Pancreas (tissue), 10 donors: Measurements from ENCODE around the gene MBD6. TPM values are rescaled to one million over a fixed set of nuclear protein-coding genes. Genes with fewer than 3 reads are reported as not detected.

Experiments
- ATAC-seq, 4 donors: fragments of 200-7000 bp; cut with Tn5 transposase; one replicate each; pipeline versions ENCODE4 v1.8.0 to v1.9.1; 2020; ENCODE audit warnings: mild to moderate bottlenecking in 4 of 4, moderate library complexity in 4 of 4
- DNase-seq, 6 donors: peaks; one replicate each; pipeline ENCODE4 v3.0.0-alpha.2; 2020
- FAIRE-seq: peaks from 2 replicates; lab custom pipeline; 2012; peaks lifted over from hg19 to GRCh38; lab: Jason Lieb, UNC
- H3K27ac ChIP-seq, 4 donors: fragments of 200-600 bp; sonication (generic); 1 replicate in 3 of 4; 2 replicates in 1 of 4; pipeline versions ENCODE4 v1.5.0 to v1.8.0; 2020
- H3K27me3 ChIP-seq, 4 donors: fragments of 200-600 bp; one replicate each; pipeline ENCODE4 v1.8.0; 2021
- H3K36me3 ChIP-seq, 3 donors: fragments of 200-600 bp; sonication (generic) in 1 of 3; one replicate each; pipeline versions ENCODE4 v1.5.0 to v1.8.0; 2020 to 2021
- H3K4me1 ChIP-seq, 3 donors: fragments of 200-600 bp; one replicate each; pipeline ENCODE4 v1.8.0; 2021
- H3K4me3 ChIP-seq, 4 donors: fragments of 200-600 bp; sonication (generic) in 2 of 4; one replicate each; pipeline versions ENCODE4 v1.5.0 to v1.8.0; 2020 to 2021
- H3K9me3 ChIP-seq, 4 donors: fragments of 200-600 bp; one replicate each; pipeline ENCODE4 v1.8.0; 2021
- WGBS, 2 donors: extraction: QIAGEN DNeasy Blood & Tissue Kit; methylation state at CpG; one replicate each; pipeline ENCODE4 v1.1.7; 2013; 5-methylcytosine and 5-hydroxymethylcytosine counted together
- intact Hi-C, 3 donors: fragments of 100-400 bp; cut with DNase I; formaldehyde crosslinking; loops; one replicate each; pipeline versions ENCODE4 v1.11.1 to v1.14.2; 2022
- polyA plus RNA-seq, 2 donors: library from polyadenylated mRNA; stranded (reverse); fragments of 200-250 nt; gene quantifications; one replicate each; pipeline ENCODE4 v1.2.3, GENCODE V29; 2013
- total RNA-seq, 6 donors: library from RNA; stranded (reverse); fragmentation: NEBNext Ultra II Directional in 4 of 6; extraction: Animal tissue kit (Norgen Biotek cat#: 25700) in 4 of 6; gene quantifications; one replicate each; pipeline versions ENCODE4 v1.2.1 to v1.2.4, GENCODE V29; 2021 to 2023
- TF ChIP-seq, protein P1 (sequence below), 4 donors: fragments of 200-600 bp; sonication (generic) in 3 of 4; IDR thresholded peaks; one replicate each; pipeline versions ENCODE4 v1.5.0 to v1.8.0; 2021; ENCODE audit warnings: antibody characterized with exemption in 4 of 4
- donor health status: healthy with polysubstance abuse.
- donor health status: DM: no; HTN: no; CAD: no; lungs with moderate emphysema.
- donor health status: DM: no; HTN: no; CAD: no.
- donor health status: control.
- donor health status: control.
- donor health status: Bipolar disorder and iron deficiency.
- donor health status: DM: yes; HTN: yes; CAD: no.
- donor health status: DM: no; HTN: no; CAD: no.
- donor health status: DM: no; HTN: no; CAD: no.
- donor health status: DM: yes; HTN: yes; CAD: no.

The MBD6 gene
- total and polyA plus RNA-seq, 8 donors: 37.4 to 87.1 (median 51.9) TPM

DNA sequence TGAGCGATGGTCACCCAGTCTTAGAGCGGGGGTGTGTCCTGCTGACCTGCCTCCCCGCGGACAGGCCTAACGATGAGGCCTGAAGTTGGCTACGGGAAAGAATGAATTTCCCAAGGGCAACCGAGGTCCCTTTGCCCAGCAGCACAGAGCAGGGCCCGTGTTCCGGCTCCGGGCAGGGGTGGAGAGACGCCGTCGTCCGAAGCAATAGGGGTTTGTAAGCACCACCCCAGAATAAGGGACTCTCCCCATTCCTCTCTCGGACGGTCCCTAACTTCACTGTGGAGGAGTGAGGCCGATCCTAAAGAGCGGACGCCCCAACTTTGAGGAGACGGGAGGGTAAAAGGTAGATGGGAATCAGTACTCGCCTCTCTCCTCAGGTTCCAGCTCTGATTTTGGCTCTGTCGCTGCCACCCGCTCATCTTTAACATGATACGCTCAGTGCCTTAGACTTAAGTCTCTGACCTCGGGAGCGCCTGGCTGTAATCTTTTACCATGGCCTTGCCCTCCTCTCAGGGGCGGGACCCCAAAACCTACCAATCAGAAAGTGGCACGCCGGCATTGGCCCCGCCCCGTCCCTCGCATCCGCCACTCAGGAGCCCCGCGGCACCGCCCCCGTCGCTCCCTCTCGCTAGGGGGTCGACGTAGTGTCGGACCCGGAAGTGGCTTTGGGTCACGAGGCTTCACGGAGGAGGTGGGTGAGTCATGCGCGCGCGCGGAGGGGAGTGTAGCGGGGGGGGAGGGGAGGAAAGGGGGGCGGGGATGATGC lies 2.4 kb upstream of the MBD6 start, which contains the start of gene DDIT3:
Gene DDIT3, minus strand, starts transcription at position 462 of the 766 bp plus-strand sequence. CDS start 3,108 bp downstream, outside the sequence.
- peaks cover 41 to 48% (median 41%) of the 10 kb centered on the region in 3 donors for H3K4me1 ChIP-seq

DNA sequence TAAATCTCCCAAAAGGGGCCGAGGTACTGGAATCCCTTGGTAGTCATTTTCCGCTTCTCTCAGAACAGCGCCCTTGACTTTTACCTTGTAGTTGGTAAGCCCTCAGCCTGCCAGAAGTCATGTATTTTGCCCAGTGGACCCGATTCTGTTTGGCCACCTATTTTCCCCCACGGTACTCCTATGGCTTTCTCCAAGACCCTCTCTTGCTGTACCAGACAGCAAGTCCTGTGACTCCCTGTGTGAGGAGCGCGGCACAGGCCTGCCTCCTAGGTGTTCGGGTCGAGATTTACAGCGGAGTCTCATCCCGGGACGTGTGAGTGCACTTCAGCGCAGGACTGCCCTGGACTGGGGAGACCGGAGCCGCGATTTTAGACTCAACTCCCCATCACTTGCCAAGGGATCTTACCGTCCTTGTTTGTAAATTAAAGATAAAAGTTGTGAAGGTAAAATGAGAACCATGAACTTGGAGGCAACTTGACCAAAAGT lies 1.1 kb upstream of the MBD6 start:
- FAIRE-seq (no peak), ATAC-seq (peak in 1 of 4 donors; percentile 3), DNase-seq (peak in 5 of 6 donors; percentile 51 to 79 (median 58))
- Histone ChIP-seq H3K27ac (peak overlapping the region; percentile 92 to 98 (median 94)), H3K36me3 (peaks cover 0 to 8% (median 7%) of the 10 kb centered on the region in 3 donors), H3K9me3 (no peaks in the 10 kb centered on the region), H3K4me3 (peak overlapping the region in 3 of 4 donors; percentile 39 to 70 (median 61)), H3K4me1 (peaks cover 39 to 41% (median 41%) of the 10 kb centered on the region in 3 donors), H3K27me3 (no peaks in the 10 kb centered on the region)
- WGBS, 2 donors: 25 to 28% methylated on average over 17 of the region's 17 CpGs
- TF ChIP-seq, protein P1, sequence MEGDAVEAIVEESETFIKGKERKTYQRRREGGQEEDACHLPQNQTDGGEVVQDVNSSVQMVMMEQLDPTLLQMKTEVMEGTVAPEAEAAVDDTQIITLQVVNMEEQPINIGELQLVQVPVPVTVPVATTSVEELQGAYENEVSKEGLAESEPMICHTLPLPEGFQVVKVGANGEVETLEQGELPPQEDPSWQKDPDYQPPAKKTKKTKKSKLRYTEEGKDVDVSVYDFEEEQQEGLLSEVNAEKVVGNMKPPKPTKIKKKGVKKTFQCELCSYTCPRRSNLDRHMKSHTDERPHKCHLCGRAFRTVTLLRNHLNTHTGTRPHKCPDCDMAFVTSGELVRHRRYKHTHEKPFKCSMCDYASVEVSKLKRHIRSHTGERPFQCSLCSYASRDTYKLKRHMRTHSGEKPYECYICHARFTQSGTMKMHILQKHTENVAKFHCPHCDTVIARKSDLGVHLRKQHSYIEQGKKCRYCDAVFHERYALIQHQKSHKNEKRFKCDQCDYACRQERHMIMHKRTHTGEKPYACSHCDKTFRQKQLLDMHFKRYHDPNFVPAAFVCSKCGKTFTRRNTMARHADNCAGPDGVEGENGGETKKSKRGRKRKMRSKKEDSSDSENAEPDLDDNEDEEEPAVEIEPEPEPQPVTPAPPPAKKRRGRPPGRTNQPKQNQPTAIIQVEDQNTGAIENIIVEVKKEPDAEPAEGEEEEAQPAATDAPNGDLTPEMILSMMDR (IDR thresholded peaks at IDR 0.05): no peak
- intact Hi-C loops: no loop called here

More for the DNA sequence above, 2.4 kb upstream of the MBD6 start, which contains the start of gene DDIT3:
- FAIRE-seq: no peak
- 1 to 2% methylated on average over 46 to 52 of the region's 52 CpGs for WGBS, 2 donors
- H3K36me3 ChIP-seq: peaks cover 0 to 18% (median 11%) of the 10 kb centered on the region in 3 donors
- no peaks in the 10 kb centered on the region for H3K9me3 ChIP-seq
- H3K4me3 ChIP-seq: peak within 1 kb of the TSS; percentile 58 to 93 (median 69)
- ATAC-seq: peak; percentile 80 to 87 (median 82)
- intact Hi-C loops: no loop called here
- H3K27ac ChIP-seq: peak within 1 kb of the TSS; percentile 92 to 98 (median 94)
- peak; percentile 99 to 100 (median 100) for DNase-seq
- no peaks in the 10 kb centered on the region for H3K27me3 ChIP-seq
- TF ChIP-seq, protein P1 (IDR thresholded peaks at IDR 0.05): no peak

DNA sequence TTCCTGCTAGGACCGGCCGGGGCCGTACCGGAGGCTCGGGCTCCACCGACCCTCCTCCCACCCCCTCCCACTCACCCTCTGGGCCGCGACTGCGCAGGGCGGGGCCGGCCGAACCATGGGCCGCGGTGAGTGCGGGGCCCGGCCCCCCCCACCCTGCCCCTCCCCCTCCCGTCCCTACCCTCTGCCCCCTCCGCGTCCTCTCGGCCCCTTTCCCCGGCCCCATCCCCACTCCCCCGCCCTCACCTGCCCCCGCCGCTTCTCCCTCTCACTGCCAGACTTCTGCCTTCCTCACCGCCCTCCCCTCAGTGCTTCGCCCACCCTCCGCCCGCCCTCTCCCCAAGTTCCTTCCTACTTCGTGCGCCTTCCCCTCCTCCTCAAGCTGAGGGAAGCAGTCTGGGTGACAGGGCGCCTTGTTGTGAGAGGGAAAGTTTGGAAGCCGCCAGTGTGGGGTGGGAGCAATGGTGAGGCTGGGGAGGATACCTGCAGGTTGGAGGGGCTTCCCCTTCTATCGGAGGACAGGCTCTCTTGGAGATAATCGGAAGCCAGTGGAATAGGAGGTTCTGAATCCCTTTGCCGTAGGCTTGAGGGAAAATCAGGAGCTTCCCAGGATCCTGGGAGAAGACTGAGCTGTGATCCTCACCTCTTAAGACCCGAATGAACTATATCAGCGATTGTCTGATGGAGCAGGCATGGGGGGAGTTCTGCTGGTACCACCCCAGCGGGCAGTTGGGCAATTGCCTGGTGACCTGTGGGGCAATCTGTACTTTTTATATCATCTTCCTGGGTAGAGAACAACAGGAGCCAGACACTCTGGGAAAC lies 472 bp downstream of the MBD6 start:
- H3K9me3 ChIP-seq: no peaks in the 10 kb centered on the region
- FAIRE-seq (no peak), ATAC-seq (peak in 2 of 4 donors; percentile 0 to 1), DNase-seq (peak; percentile 63 to 81 (median 69))
- peak overlapping the region; percentile 92 to 98 (median 94) for H3K27ac ChIP-seq
- H3K36me3 ChIP-seq: peaks cover 0 to 11% (median 2%) of the 10 kb centered on the region in 3 donors
- H3K4me3 ChIP-seq: peak overlapping the region; percentile 57 to 70 (median 65)
- H3K4me1 ChIP-seq: peaks cover 27 to 33% (median 28%) of the 10 kb centered on the region in 3 donors
- H3K27me3 ChIP-seq: no peaks in the 10 kb centered on the region
- intact Hi-C loops: no loop called here
- 1% methylated on average over 25 to 33 of the region's 38 CpGs for WGBS, 2 donors
- TF ChIP-seq, protein P1 (IDR thresholded peaks at IDR 0.05): no peak

DNA sequence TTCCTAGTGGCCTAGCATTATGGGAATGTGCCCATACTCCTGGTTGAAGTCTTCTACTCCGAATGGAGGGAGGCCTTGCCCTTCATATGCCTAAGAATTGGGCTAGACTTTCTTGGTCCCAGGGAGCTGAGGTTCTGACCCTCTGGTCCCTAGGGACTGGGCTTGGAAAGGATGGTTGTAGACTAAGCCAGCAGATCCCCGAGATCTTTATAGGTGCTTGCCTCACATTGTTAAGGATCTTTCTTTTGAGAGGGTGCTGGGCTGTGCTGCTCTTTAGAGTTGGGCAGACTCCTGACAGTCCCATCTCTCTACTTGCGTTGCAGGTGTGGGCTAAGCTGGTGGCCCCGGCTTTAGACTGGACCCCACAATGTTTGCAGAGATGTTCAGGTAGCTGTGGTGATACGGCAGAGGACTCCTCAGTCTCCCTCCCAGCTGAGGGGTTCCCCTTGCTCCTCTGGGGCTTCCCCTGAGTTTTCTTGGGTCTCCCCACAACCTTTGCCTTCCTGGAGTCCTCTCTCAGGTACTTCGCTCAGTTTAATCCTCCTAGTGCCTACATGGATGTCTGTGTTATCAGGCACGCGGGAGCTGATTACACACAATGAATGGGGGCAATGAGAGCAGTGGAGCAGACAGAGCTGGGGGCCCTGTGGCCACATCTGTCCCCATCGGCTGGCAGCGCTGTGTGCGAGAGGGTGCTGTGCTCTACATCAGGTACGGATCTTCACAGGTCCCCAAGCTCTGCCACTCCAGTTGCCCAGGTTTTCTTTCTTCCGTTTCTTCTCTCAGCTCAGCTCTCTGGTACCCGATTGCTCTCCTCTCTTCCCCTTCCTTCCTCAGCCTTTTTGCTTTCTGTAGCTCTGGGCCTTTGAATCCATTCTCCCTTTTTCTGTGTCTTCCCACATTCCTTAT lies 1.3 kb downstream of the MBD6 start:
- intact Hi-C loops: no loop called here
- peak in 1 of 6 donors; percentile 66 for DNase-seq
- FAIRE-seq: no peak
- peaks cover 18 to 28% (median 21%) of the 10 kb centered on the region in 3 donors for H3K4me1 ChIP-seq
- TF ChIP-seq, protein P1 (IDR thresholded peaks at IDR 0.05): no peak
- ATAC-seq: no peak
- H3K27me3 ChIP-seq: no peaks in the 10 kb centered on the region
- 54 to 66% methylated on average over 14 of the region's 14 CpGs for WGBS, 2 donors
- H3K4me3 ChIP-seq: peak overlapping the region; percentile 57 to 70 (median 65)
- peaks cover 0 to 20% (median 6%) of the 10 kb centered on the region in 3 donors for H3K36me3 ChIP-seq
- peak overlapping the region in 3 of 4 donors; percentile 93 to 98 (median 95) for H3K27ac ChIP-seq
- H3K9me3 ChIP-seq: no peaks in the 10 kb centered on the region
